ENCODE results near the gene DLX6. TPM values are rescaled to one million over a fixed set of nuclear protein-coding genes. Genes with fewer than 3 reads are reported as not detected.
A peak's percentile ranks its signal among the peaks of the same experiment; 100 is the strongest.

DLX6 gene
- total RNA-seq, 2 experiments from 2014 or later, result not detected

DNA sequence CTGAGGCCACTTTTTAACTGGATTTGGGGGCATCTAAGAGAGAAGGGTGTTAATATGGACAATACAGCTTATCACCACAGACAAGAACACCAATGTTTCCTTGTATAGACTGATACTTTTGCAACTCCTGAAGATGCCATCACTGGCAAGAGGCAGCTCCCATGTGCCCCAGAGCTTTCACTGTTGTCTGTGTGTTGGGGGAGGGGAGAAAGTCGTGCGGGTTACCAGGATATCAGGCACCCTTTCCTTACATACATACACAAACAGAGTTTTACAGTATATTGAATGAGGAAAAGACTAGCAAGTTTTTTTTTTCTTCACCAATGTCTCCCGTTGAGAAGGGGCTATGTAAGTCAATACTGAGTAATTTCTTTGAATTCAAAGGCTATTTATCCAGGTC, 4.1 kb upstream of the DLX6 start:
- no peak for DNase-seq
- ChIA-PET CTCF (interaction anchor here (1.5 kb wide), 1 partner anchor 26 kb away, joined by 7 read pairs; no protein-coding TSS in a partner anchor), POLR2A (no interaction called here)
- Mint-ChIP-seq H3K27me3 (peaks cover 88% of the 10 kb centered on the region), H3K9me3 (peaks cover 2% of the 10 kb centered on the region), H3K36me3 (ENCODE audit: low read depth) (peaks cover 7% of the 10 kb centered on the region), H3K27ac (no peak overlapping the region), H3K4me3 (no peak overlapping the region), H3K4me1 (peaks cover 4% of the 10 kb centered on the region)

DNA sequence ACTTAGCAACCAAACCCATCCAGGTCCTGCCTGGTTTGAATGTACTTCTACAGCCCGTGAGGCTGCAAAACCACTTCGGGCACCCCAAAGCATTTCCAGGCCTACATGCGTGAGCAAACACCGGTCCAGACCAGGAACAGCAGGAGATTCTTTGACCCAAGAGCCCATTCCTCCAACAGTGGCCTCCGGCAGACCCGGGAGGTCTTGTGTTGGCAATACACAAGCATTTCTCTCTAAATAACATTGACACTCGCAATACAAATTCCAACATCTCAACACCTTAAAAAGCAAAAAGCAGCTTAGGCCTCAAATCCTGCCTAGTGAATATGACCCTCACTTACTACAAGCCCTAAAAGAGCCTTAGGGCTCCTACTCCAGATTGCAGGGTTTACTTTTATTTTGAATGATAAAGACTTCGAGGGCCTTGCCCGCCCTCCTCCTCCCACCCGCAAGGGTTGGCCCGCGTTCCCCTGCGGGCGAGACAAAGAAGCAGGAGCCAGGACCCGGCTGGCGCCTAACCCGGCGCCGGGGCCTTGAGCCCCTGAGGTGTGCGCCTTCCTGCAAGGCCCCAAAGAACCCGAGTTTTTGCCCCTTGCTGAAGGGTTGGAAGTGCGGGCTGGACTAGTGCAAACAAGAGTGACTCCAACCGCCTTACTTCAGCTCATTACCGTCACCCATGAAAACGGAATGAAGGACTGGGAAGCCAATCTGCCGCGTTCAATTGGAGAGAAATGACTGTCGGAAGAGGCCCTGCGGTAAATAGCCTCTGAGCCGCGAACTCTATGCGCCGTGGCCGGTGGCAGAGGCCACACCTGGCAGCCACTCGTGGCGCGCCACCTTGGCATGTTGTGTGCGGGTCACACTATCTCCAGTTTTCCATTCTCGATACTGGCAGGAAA, 3.4 kb upstream of the DLX6 start:
- Mint-ChIP-seq H3K9me3 (peaks cover 2% of the 10 kb centered on the region), H3K27ac (no peak overlapping the region), H3K4me3 (no peak overlapping the region), H3K27me3 (peaks cover 86% of the 10 kb centered on the region), H3K4me1 (peaks cover 9% of the 10 kb centered on the region), H3K36me3 (ENCODE audit: low read depth) (peaks cover 5% of the 10 kb centered on the region)
- DNase-seq, result no peak
- CTCF ChIA-PET, result interaction anchor here (1.5 kb wide), 1 partner anchor 26 kb away, joined by 7 read pairs; no protein-coding TSS in a partner anchor
- POLR2A ChIA-PET, result no interaction called here

DNA sequence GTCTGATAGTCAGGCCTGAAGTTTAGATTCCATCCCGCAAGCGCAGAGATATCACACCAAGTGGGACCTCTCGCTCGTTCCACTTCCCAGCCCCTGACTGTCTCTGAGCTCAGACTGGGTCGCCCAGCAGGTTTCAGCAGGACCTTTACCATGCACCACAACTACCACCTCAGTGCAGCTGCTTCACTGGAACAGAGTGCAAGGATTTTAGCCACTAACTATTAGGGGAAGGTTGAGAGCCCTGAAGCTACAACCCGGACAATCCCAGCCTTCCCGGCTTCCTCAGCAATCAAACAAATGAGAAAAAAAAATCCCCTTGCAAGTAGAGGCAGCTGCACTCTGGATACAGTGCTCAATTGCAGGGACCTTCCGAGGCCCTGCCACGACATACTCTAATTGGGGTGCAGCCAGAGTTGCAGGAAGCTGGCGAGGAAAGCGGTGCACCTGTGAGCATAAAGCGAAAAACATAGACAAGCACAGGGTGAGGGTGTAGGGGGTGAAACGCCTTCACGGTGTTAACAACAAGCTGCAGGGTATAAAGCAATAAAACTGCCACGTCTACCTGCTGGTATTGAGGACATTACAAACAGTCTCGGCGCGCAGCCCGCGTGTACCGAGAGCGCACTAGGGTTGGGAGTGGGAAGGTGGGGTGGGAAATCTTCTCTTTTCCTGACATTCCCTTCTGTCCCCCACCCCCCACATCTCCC, 2.6 kb upstream of the DLX6 start:
- H3K27me3 Mint-ChIP-seq, result peaks cover 86% of the 10 kb centered on the region
- POLR2A ChIA-PET, result no interaction called here
- DNase-seq, result no peak
- no peak overlapping the region for H3K27ac Mint-ChIP-seq
- no peak overlapping the region for H3K4me3 Mint-ChIP-seq
- CTCF ChIA-PET, result interaction anchor here (0.9 kb wide), 1 partner anchor 25 kb away, joined by 3 read pairs; no protein-coding TSS in a partner anchor
- H3K4me1 Mint-ChIP-seq, result peaks cover 9% of the 10 kb centered on the region
- H3K36me3 Mint-ChIP-seq (ENCODE audit: low read depth), result peaks cover 4% of the 10 kb centered on the region
- H3K9me3 Mint-ChIP-seq, result peaks cover 2% of the 10 kb centered on the region

DNA sequence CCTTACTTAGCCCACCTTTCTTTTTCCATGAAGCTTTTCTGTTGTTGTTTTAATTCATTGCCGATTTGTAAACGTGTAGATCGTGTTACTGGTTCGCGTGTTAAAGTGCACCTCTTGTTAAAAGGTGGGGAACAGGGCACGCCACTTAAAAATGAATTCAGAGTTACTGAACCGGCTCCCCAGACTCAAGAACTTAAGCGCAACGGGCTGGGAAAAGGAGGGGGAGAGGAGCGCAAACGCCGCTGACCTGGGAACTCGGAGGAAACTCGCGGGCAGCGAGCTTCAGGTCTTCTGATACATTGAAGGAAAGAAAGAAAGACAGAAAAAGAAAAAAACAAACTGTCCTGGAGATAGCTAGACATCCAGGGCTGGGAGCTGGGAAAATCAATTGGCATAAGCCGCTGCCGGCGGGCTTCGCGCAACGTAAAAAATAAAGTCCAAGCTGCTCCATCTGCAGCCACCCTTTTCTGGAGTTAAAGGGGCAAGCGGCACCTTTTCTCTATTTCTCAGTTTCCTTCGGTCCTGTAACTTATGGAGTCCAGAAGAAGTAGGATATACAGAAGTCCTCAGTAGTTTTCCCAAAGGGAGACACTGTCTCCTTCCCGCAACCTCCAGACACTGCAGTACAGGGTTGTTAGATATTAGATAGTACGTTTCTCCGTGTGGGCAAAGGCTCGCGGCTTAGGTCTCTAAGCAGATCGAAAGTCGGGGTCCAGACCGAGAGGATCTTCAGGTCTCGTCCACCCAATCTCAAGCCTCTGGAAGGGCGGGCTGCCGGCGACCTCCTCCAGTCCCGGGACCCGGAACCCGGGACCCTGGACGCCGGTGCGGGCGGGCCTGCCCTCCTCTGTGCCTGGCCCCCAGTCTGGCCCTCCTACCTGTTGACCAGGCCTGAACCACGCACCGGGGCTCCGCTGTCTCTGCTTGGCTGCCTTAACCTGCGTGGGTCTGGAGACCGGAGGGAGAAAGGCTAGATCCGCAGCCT, 1.8 kb upstream of the DLX6 start:
- H3K4me1 Mint-ChIP-seq, result peaks cover 9% of the 10 kb centered on the region
- H3K27me3 Mint-ChIP-seq, result peaks cover 84% of the 10 kb centered on the region
- ChIA-PET POLR2A (no interaction called here), CTCF (interaction anchor here (0.9 kb wide), 1 partner anchor 24 kb away, joined by 3 read pairs; no protein-coding TSS in a partner anchor)
- no peak overlapping the region for H3K27ac Mint-ChIP-seq
- no peak for DNase-seq
- no peak overlapping the region for H3K4me3 Mint-ChIP-seq
- H3K36me3 Mint-ChIP-seq (ENCODE audit: low read depth), result peaks cover 4% of the 10 kb centered on the region
- peaks cover 2% of the 10 kb centered on the region for H3K9me3 Mint-ChIP-seq

DNA sequence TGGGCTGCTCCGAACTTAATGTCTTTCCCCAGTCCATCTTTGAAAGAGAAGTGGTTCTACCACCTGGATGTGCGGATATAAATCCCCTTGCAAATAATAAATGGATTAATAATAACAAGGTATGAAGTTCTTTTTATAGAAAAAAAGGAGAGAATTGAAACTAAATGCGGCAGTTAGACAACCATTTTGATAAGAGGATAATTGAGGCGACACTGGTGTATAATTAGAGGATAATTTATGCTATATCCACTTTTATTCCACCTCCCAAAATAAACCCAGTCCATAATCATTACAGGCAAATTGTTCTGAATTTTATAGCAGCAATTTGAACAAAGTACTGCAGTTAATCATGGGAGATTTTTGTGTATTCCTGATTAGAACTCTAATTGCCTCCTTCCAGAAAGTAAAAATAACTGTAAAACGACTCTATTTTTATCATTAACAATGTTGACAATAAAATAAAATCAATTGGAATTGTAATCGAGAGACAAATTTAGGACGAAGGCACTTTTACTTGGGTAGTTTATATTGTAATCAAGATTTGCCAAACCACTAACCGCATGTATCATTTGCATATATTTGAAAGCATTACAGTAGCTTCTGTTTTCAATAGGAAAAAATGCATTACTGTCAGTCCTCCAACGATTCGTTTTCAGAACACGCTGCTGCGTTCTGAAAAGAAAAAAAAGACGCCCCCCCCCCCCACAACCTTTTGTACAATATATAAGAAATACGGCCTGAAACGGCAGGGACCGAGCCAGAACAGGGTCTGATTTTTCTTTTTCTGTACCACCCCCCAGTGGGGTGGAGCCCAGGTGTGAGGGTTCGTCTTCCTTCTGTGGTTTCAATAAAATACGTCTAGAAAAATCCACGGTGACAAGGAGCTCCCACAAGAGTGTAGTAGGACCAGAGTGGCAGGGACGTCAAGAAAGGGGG, 838 bp upstream of the DLX6 start:
- ChIA-PET CTCF (interaction anchor here (0.8 kb wide), 1 partner anchor 10 kb away, joined by 3 read pairs; no protein-coding TSS in a partner anchor), POLR2A (no interaction called here)
- DNase-seq, result no peak
- Mint-ChIP-seq H3K36me3 (ENCODE audit: low read depth) (peaks cover 4% of the 10 kb centered on the region), H3K27me3 (peaks cover 82% of the 10 kb centered on the region), H3K9me3 (peaks cover 2% of the 10 kb centered on the region), H3K27ac (no peak overlapping the region), H3K4me1 (peaks cover 9% of the 10 kb centered on the region), H3K4me3 (no peak overlapping the region)

DNA sequence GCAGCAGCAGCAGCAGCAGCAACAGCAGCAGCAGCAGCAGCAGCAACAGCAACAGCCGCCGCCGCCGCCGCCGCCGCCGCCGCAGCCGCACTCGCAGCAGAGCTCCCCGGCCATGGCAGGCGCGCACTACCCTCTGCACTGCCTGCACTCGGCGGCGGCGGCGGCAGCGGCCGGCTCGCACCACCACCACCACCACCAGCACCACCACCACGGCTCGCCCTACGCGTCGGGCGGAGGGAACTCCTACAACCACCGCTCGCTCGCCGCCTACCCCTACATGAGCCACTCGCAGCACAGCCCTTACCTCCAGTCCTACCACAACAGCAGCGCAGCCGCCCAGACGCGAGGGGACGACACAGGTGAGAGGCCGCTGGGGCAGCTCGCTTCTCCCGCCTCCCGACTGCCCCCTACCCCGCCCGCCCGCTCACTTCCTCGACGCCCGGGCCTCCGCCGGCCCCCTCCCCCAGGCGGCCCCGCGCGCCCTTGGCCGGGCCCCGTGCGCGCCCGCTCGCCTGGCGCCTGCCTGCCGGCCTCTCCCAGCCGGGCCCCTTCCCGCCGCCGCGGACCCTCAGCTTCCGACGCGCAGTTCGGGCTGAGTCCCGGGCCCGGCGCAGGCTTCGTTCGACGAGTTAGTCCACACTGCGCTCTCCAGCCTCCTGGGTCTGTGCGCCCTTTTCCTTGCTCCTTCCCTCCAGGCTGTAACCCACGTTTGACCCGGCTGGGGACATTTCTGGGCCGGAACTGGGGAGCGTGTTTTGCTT, 882 bp downstream of the DLX6 start:
- peaks cover 4% of the 10 kb centered on the region for H3K36me3 Mint-ChIP-seq (ENCODE audit: low read depth)
- peak overlapping the region; percentile 54 for H3K4me3 Mint-ChIP-seq
- peaks cover 80% of the 10 kb centered on the region for H3K27me3 Mint-ChIP-seq
- peaks cover 2% of the 10 kb centered on the region for H3K9me3 Mint-ChIP-seq
- no peak overlapping the region for H3K27ac Mint-ChIP-seq
- ChIA-PET POLR2A (no interaction called here), CTCF (no interaction called here)
- peaks cover 9% of the 10 kb centered on the region for H3K4me1 Mint-ChIP-seq
- peak; percentile 28 for DNase-seq

DNA sequence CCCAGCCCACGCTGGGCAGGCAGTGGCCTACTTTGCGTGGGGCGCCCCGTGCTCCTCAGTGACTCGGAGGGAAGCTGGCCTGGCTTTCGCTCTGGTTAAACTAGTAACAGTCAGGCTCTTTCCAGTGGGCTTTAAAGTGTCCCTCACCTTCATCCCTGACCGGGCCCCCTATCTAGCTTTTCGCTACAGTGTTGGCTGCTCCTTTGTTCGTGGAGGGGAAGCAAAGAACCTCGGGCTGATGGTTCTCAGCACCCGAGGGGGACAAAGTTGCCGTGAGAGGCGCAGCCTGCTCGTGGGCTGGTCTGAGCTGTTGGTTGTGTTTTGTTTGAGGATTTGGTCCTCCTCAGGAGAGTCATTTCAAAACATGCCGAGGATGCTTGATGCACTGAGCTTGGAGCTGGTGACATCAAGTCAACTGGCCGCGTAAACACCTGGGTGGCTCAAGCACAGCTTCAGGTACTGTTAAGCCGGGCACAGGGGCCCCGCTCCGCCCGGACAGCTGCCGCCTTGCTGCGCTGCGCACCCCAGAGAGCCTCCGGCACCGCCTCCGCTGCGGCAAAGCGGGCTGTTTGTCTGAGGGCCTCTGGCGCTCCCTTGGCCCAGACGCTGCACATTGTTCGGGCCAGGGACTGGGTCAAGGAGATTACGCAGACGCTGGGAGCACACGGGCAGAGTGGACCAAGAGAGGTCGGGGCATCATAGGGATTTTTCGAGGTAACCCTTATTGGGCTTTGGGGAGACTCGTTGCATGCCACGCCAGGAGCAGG, 1.6 kb downstream of the DLX6 start:
- POLR2A ChIA-PET, result no interaction called here
- Mint-ChIP-seq H3K4me3 (peak overlapping the region; percentile 30), H3K4me1 (peaks cover 9% of the 10 kb centered on the region), H3K27me3 (peaks cover 82% of the 10 kb centered on the region), H3K36me3 (ENCODE audit: low read depth) (peaks cover 4% of the 10 kb centered on the region), H3K27ac (no peak overlapping the region), H3K9me3 (peaks cover 2% of the 10 kb centered on the region)
- DNase-seq, result no peak
- CTCF ChIA-PET, result no interaction called here

DNA sequence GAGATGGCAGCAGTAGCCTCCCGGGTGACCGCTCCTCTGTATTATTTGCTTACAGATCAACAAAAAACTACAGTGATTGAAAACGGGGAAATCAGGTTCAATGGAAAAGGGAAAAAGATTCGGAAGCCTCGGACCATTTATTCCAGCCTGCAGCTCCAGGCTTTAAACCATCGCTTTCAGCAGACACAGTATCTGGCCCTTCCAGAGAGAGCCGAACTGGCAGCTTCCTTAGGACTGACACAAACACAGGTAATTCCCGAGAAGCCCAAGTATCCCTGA, 2.2 kb downstream of the DLX6 start:
- Mint-ChIP-seq H3K36me3 (ENCODE audit: low read depth) (peaks cover 4% of the 10 kb centered on the region), H3K4me1 (peaks cover 9% of the 10 kb centered on the region), H3K4me3 (no peak overlapping the region), H3K27ac (no peak overlapping the region), H3K9me3 (peaks cover 2% of the 10 kb centered on the region), H3K27me3 (peaks cover 82% of the 10 kb centered on the region)
- DNase-seq, result no peak
- POLR2A ChIA-PET, result no interaction called here
- CTCF ChIA-PET, result no interaction called here

DNA sequence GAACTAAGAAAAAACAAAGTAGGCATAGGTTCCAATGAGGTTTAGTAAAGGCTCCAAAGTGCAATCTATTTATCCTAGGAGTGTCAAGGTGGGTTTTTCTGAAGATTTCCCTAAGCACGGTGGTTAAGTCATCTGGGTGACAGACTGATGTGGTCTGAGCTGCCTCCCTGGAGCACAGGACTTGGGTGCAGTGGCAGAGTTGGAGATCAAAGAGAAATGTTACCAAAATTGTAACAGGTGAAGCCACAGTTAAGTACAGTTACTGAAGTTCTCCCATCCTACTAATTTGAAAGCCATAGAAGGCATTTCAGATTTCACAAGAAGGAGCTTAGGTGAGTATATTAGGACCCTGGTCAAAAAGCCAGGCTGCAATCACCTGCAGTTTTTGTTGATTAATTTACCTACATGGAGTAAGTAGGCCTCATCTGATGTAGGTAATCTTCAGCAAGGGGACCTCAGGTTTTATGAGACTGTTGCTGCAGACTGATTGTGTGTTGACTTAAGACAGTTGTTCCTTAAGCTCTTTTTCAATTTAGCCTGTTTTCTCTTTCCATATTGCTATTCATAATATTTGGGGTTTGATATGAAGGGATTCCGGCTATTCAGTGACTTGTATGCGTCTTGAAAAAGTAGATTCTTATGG, 3.0 kb downstream of the DLX6 start:
- peaks cover 82% of the 10 kb centered on the region for H3K27me3 Mint-ChIP-seq
- no peak for DNase-seq
- H3K27ac Mint-ChIP-seq, result no peak overlapping the region
- no peaks in the 10 kb centered on the region for H3K36me3 Mint-ChIP-seq (ENCODE audit: low read depth)
- H3K4me1 Mint-ChIP-seq, result peaks cover 9% of the 10 kb centered on the region
- no peaks in the 10 kb centered on the region for H3K9me3 Mint-ChIP-seq
- no peak overlapping the region for H3K4me3 Mint-ChIP-seq
- ChIA-PET CTCF (interaction anchor here (0.7 kb wide), 1 partner anchor 19 kb away, joined by 4 read pairs; no protein-coding TSS in a partner anchor), POLR2A (no interaction called here)

DNA sequence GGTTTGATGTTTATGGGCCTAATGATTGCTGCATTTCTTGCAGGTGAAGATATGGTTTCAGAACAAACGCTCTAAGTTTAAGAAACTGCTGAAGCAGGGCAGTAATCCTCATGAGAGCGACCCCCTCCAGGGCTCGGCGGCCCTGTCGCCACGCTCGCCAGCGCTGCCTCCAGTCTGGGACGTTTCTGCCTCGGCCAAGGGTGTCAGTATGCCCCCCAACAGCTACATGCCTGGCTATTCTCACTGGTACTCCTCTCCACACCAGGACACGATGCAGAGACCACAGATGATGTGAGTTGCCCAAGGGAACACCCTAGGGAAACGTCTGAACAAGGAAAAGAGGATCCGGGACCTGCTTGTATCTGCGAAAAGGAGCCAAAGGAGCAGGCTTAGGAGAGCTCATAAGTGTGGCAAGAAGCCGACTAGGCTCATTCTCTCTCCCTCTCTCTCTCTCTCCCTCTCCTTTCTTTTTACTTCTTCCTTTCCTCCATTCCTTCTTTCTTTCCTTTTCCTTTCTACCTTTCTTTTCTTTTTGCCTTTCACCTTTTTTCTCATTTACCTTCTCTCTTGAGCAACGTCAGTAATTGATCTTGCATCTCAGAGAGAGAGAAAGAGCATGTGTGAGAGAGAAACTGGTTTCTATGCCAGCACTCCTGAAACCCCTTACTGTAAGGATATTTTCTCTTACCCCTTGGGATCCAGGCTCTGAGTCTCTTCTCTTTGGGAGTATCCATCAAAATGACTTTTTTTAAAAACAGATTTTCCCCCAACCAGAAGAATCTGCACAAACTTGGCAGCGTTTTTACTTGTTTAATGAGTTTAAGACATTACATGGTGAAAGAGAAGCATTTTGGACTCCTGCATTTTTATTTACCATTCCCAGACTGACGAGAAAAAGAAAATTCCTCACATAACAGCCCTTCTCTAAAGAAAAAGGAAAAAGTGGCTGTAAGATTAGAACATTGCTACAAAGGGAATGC, 4.7 kb downstream of the DLX6 start:
- Mint-ChIP-seq H3K27me3 (peaks cover 84% of the 10 kb centered on the region), H3K36me3 (ENCODE audit: low read depth) (no peaks in the 10 kb centered on the region), H3K4me3 (no peak overlapping the region), H3K9me3 (no peaks in the 10 kb centered on the region), H3K27ac (no peak overlapping the region), H3K4me1 (peaks cover 7% of the 10 kb centered on the region)
- no peak for DNase-seq
- POLR2A ChIA-PET, result no interaction called here
- CTCF ChIA-PET, result interaction anchor here (1.1 kb wide), 1 partner anchor 14 kb away, joined by 3 read pairs; no protein-coding TSS in a partner anchor
